ENCODE results near the gene MPPE1.

DNA sequence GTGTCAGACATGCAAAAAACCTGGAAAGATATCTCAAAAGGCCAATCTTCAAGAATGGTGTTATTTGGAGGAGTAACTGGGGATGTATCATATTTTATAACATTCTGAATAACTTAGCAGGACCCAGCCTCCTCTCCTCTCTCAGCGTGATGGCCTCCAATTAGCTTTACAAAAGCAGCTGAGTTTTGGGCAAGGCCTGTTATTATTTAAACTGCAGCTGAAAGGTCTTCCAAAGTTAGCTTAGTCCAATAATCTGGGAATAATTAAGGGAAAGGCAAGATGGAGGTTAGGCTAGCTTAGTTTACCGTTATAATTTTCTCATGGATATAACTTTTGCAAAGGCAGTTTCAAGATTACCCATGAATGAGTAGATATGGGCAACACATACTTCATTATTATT, 32.8 kb upstream of the MPPE1 start:
- TF ChIP-seq POLR2A (IDR thresholded peaks at IDR 0.05) (no peak), POLR2AphosphoS5 (IDR thresholded peaks at IDR 0.05) (no peak)
- TF ChIP-seq, protein P1, sequence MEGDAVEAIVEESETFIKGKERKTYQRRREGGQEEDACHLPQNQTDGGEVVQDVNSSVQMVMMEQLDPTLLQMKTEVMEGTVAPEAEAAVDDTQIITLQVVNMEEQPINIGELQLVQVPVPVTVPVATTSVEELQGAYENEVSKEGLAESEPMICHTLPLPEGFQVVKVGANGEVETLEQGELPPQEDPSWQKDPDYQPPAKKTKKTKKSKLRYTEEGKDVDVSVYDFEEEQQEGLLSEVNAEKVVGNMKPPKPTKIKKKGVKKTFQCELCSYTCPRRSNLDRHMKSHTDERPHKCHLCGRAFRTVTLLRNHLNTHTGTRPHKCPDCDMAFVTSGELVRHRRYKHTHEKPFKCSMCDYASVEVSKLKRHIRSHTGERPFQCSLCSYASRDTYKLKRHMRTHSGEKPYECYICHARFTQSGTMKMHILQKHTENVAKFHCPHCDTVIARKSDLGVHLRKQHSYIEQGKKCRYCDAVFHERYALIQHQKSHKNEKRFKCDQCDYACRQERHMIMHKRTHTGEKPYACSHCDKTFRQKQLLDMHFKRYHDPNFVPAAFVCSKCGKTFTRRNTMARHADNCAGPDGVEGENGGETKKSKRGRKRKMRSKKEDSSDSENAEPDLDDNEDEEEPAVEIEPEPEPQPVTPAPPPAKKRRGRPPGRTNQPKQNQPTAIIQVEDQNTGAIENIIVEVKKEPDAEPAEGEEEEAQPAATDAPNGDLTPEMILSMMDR (IDR thresholded peaks at IDR 0.05): no peak

Data from gastroesophageal sphincter (tissue), 3 donors.